DMS53 treated with DMSO at 0.1 percent for 48 hours (cell line): Measurements from ENCODE around the gene COL6A2.
"Not testable (repeated sequence)": the region's sequence is repeated elsewhere in the genome, so short reads cannot be mapped to it uniquely, and the experiment has no call there.

Experiments
- DNase-seq: peaks from one replicate; lab custom pipeline; 2025; ENCODE audit not compliant: unreplicated experiment; lab: John Stamatoyannopoulos, UW

Gene COL6A2

GRCh38 chr21:46171996-46172862 lies 74.3 kb downstream of the COL6A2 start:
- DNase-seq: no peak

GRCh38 chr21:46172863-46173528 lies 75.1 kb downstream of the COL6A2 start:
- DNase-seq: no peak

- DNase-seq: no peak
These were observed 75.7 kb downstream of the COL6A2 start for GRCh38 chr21:46173573-46173972.

- not testable (repeated sequence) for DNase-seq
These were observed 78.7 kb downstream of the COL6A2 start for GRCh38 chr21:46176443-46177129.

- DNase-seq: no peak
These were observed 81.0 kb downstream of the COL6A2 start for GRCh38 chr21:46178961-46179360.
